ENCODE data around the gene FRMPD4. TPM values are rescaled to one million over a fixed set of nuclear protein-coding genes. Genes with fewer than 3 reads are reported as not detected.

Gene FRMPD4
- polyA plus RNA-seq, 2 of the 4 experiments (the other 2 are of a cell fraction) = 0.08 to 0.28 TPM

DNA sequence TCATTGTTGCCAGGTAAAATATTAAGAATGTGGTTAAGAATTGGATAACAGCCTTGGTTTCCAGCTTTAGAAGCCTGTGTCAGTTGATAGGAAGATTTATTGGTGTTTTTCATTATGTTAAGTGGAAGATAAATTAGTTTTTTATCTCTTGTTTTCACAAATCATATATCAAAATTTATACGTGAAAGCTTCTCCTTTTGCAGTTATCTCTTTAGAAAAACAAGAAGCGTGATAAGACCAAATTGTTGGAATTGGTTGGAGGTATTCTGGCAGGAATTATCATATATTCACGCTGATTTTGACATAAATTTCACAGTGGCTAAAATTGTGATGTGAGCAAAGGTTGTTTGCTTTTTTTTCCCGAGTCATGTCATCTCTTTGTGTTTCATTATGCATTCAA is 90.6 kb downstream of the FRMPD4 start:
- Histone ChIP-seq H3K4me1 (no peaks in the 10 kb centered on the region), H3K4me3 (no peak overlapping the region), H3K4me2 (no peak overlapping the region), H3K9me3 (no peaks in the 10 kb centered on the region), H3K27ac (no peak overlapping the region)
- ATAC-seq (no peak), DNase-seq (ENCODE audit: low read depth in 1 of 2, low spot score in 1 of 2) (no peak), FAIRE-seq (no peak)
- POLR2A ChIA-PET = no interaction called here
- CTCF ChIA-PET = no interaction called here
- no peak for TF ChIP-seq SREBF2 (IDR thresholded peaks at IDR 0.05)
- TF ChIP-seq CBX8 (IDR thresholded peaks at IDR 0.05) = no peak
- TF ChIP-seq, protein P1, sequence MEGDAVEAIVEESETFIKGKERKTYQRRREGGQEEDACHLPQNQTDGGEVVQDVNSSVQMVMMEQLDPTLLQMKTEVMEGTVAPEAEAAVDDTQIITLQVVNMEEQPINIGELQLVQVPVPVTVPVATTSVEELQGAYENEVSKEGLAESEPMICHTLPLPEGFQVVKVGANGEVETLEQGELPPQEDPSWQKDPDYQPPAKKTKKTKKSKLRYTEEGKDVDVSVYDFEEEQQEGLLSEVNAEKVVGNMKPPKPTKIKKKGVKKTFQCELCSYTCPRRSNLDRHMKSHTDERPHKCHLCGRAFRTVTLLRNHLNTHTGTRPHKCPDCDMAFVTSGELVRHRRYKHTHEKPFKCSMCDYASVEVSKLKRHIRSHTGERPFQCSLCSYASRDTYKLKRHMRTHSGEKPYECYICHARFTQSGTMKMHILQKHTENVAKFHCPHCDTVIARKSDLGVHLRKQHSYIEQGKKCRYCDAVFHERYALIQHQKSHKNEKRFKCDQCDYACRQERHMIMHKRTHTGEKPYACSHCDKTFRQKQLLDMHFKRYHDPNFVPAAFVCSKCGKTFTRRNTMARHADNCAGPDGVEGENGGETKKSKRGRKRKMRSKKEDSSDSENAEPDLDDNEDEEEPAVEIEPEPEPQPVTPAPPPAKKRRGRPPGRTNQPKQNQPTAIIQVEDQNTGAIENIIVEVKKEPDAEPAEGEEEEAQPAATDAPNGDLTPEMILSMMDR (IDR thresholded peaks at IDR 0.05) = no peak
- no peak for TF ChIP-seq HOXA7 (CRISPR knock-in tag; IDR thresholded peaks at IDR 0.05)
- TF ChIP-seq JUNB (IDR thresholded peaks at IDR 0.05) = no peak
- 55% methylated on average over 4 of the region's 4 CpGs for WGBS (ENCODE audit: missing lambda C conversion rate)

DNA sequence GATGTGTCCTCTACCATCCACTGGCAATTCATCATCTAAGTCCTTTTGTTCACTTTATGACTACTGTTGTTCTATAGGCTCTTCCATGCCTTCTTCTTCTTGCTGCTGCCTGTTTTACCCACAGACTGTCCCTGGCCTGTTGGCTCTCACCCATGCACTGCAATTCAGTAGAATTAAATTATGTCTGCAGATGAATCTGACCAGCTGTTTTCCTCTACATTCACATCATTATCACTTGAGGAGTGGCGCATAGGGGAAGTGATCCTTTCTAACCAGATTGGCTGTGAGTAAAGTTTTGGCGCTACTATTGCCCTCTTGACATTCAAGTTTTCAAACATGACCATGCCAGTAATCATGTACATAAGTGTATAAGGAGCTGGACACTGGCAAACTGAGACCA is 91.7 kb downstream of the FRMPD4 start:
- DNase-seq (ENCODE audit: low read depth in 1 of 2, low spot score in 1 of 2) = no peak
- FAIRE-seq = no peak
- 93% methylated on average over 2 of the region's 2 CpGs for WGBS (ENCODE audit: missing lambda C conversion rate)
- no peak for ATAC-seq
- Histone ChIP-seq H3K4me2 (no peak overlapping the region), H3K4me3 (no peak overlapping the region), H3K4me1 (no peaks in the 10 kb centered on the region), H3K27ac (no peak overlapping the region), H3K9me3 (no peaks in the 10 kb centered on the region)
- TF ChIP-seq, protein P2, sequence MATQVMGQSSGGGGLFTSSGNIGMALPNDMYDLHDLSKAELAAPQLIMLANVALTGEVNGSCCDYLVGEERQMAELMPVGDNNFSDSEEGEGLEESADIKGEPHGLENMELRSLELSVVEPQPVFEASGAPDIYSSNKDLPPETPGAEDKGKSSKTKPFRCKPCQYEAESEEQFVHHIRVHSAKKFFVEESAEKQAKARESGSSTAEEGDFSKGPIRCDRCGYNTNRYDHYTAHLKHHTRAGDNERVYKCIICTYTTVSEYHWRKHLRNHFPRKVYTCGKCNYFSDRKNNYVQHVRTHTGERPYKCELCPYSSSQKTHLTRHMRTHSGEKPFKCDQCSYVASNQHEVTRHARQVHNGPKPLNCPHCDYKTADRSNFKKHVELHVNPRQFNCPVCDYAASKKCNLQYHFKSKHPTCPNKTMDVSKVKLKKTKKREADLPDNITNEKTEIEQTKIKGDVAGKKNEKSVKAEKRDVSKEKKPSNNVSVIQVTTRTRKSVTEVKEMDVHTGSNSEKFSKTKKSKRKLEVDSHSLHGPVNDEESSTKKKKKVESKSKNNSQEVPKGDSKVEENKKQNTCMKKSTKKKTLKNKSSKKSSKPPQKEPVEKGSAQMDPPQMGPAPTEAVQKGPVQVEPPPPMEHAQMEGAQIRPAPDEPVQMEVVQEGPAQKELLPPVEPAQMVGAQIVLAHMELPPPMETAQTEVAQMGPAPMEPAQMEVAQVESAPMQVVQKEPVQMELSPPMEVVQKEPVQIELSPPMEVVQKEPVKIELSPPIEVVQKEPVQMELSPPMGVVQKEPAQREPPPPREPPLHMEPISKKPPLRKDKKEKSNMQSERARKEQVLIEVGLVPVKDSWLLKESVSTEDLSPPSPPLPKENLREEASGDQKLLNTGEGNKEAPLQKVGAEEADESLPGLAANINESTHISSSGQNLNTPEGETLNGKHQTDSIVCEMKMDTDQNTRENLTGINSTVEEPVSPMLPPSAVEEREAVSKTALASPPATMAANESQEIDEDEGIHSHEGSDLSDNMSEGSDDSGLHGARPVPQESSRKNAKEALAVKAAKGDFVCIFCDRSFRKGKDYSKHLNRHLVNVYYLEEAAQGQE (IDR thresholded peaks at IDR 0.05) = no peak
- TF ChIP-seq FOXS1 (CRISPR knock-in tag; IDR thresholded peaks at IDR 0.05) (no peak), RCOR1 (IDR thresholded peaks at IDR 0.05; ENCODE audit: low read depth, low read length) (no peak), RARB (CRISPR knock-in tag; IDR thresholded peaks at IDR 0.05) (no peak), ZSCAN20 (CRISPR knock-in tag; IDR thresholded peaks at IDR 0.05) (no peak), CEBPB (IDR thresholded peaks at IDR 0.05) (no peak), BHLHE40 (IDR thresholded peaks at IDR 0.05; ENCODE audit: low read depth, low read length) (no peak), RNF2 (IDR thresholded peaks at IDR 0.05; ENCODE audit: borderline replicate concordance, low read depth) (no peak), NFE2L2 (conservative IDR thresholded peaks at IDR 0.05; ENCODE audit: low read length) (no peak), EHF (CRISPR knock-in tag; IDR thresholded peaks at IDR 0.05) (no peak), CBX8 (IDR thresholded peaks at IDR 0.05) (no peak), CHD4 (IDR thresholded peaks at IDR 0.05; ENCODE audit: borderline replicate concordance) (no peak), ESRRA (IDR thresholded peaks at IDR 0.05; ENCODE audit: borderline replicate concordance, low read length) (no peak), FOSB (CRISPR knock-in tag; IDR thresholded peaks at IDR 0.05) (no peak), JUNB (IDR thresholded peaks at IDR 0.05) (no peak)
- TF ChIP-seq, protein P3, sequence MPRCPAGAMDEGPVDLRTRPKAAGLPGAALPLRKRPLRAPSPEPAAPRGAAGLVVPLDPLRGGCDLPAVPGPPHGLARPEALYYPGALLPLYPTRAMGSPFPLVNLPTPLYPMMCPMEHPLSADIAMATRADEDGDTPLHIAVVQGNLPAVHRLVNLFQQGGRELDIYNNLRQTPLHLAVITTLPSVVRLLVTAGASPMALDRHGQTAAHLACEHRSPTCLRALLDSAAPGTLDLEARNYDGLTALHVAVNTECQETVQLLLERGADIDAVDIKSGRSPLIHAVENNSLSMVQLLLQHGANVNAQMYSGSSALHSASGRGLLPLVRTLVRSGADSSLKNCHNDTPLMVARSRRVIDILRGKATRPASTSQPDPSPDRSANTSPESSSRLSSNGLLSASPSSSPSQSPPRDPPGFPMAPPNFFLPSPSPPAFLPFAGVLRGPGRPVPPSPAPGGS (IDR thresholded peaks at IDR 0.05) = no peak
- TF ChIP-seq, protein P4, sequence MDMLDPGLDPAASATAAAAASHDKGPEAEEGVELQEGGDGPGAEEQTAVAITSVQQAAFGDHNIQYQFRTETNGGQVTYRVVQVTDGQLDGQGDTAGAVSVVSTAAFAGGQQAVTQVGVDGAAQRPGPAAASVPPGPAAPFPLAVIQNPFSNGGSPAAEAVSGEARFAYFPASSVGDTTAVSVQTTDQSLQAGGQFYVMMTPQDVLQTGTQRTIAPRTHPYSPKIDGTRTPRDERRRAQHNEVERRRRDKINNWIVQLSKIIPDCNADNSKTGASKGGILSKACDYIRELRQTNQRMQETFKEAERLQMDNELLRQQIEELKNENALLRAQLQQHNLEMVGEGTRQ (IDR thresholded peaks at IDR 0.05) = no peak
- ChIA-PET CTCF (no interaction called here), POLR2A (no interaction called here)

Data from A549 (cell line).